Activated CD4-positive, CD25-positive, alpha-beta regulatory T cell treated with anti-CD3 and anti-CD28 coated beads, Interleukin-2, amount 50 U/mL, for 16 hours (primary cell): ENCODE results near the gene ATG12.

Experiments used
- DNase-seq: peaks from one replicate; pipeline ENCODE4 v3.0.0-alpha.2; 2020; ENCODE audit warnings: low read depth, low spot score

The ATG12 gene

DNA sequence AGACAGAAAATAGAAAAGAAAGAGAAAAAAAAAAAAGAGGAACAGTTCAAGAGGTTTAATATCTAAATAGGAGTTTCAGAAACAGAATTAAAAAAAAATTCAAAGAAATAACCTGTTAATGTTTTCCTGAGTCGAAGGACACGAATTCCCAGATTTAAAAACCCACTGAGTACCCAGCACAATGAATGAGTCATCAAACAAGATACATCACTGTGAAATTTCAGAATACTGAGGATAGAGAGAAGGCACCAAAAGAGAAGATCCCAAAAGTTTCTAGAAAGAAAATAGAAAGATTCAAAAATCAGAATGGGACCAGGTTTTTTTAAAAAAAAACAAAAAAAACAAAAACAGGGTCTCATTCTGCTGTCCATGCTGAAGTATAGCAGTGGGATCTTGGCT is 33.7 kb downstream of the ATG12 start:
- DNase-seq, result no peak

- no peak for DNase-seq
Observed at GRCh38 chr5:115806986-115807653, 34.2 kb downstream of the ATG12 start.

DNA sequence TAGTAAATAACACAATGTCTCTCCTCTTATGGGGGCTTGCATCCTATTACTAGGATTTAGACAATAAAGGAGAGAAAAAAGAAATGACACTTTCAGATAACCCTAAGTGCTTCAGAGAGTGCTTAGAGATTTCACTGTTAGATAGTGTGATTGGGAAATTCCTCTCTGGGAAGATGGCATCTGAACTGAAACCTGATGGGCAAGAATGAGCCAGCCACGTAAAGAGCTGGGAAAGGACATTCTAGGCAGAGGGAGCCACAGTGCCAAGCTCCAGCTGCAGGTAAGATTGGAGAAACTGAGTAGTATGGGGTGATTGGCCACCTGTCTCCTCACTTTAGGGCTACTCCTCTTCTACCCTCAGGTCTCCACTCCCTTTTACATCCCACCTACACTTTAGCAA is 39.4 kb downstream of the ATG12 start:
- no peak for DNase-seq

DNA sequence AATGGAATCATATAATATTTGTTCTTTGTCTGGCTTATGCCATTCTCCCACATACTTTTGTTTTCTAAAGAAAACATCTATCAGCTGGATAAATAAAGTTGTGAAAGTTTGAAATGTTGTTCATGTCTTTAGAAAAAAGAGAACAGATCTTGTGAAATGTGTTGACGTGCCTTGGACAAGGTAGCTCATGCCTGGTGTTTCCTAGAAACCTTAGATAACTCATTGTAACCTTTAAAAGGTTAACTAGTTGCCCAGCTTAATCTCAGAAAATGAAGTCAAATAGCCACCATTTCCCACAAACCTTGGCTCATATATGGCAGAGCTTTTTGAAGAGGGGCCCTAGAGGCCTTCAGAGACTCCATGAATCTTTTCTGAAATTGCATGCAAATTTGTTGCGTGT is 40.2 kb downstream of the ATG12 start:
- no peak for DNase-seq

DNA sequence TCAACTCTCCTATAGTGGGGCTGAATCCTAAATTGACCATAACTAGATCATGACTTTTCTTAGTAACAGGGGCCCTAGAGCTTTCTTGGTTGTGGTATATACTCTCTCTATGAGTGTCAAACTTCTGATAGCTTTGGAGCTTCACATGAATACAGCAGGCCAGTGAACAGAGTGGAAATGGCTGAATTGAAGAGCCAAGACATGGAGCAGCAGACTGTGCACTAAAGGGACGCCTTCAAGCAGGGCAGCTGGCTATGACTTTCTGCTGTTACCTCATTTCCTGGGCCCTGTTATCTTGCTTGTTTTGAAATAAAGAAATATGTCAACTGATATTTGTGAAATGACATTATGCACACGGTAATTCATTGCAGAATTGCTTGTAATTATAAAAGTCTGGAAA is 41.3 kb downstream of the ATG12 start:
- DNase-seq, result no peak

- DNase-seq, result no peak
Observed at GRCh38 chr5:115798252-115798651, 43.1 kb downstream of the ATG12 start.

DNA sequence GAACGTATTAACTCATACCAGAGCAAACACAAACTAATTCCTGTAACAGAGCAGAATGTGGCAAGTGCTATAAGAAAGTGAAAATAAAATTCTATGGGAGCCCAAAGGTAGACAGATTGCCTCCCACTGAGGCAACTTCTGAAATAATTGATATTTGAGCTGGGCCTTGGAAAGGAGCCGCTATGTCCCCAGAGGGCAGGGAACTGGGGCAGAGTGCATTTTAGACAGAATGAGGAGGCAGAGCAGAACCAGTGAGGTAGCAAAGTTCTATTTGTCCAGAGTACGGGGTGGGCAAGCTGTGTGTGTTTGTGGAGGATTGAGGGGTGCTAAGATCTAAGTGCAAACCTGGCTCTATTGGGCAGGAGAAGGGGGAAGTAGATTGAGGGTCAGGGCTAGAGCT is 44.7 kb downstream of the ATG12 start:
- no peak for DNase-seq

- no peak for DNase-seq
Observed at GRCh38 chr5:115795700-115796099, 45.7 kb downstream of the ATG12 start.

- no peak for DNase-seq
Observed at GRCh38 chr5:115788440-115788839, 52.9 kb downstream of the ATG12 start.

DNA sequence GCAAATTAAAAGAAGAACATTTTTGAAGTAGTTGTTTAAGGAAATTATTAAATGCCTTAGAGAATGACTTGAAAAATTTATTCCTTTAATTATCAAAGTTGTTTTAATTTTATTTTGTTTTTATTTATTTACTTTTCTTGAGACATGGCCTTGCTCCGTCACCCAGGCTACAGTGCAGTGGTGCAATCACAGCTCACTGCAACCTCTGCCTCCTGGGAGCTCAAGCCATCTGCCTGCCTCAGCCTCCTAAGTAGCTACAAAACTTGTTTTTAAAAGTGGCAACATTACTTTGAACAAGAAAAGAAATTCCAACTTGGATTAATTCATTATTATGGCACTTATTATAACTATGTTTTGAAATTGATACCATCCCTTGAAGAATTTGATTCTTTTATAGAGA is 53.9 kb downstream of the ATG12 start:
- DNase-seq, result no peak

- no peak for DNase-seq
Observed at GRCh38 chr5:115785381-115786065, 55.8 kb downstream of the ATG12 start.

DNA sequence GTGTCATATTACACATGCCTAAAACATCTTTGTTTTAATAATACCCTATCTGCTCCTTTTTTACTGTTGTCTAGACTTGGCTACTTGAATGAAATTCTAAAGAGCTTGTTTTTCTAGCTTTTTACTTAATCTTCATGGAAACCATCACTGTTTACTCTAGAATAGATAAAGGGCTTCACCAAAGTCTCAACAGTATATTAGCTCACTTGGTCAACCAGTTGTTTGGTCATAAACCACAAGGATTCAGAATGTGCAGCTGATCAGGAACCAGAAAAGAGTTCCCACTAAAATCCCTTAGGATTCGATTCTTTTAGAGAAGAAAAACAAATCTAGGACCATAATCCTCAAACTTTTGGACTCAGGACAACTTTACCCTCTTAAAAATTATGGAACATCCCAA is 62.9 kb downstream of the ATG12 start:
- no peak for DNase-seq
